Ectodermal cell (in vitro differentiated cells): ENCODE results near the gene GARRE1.

Experiments
- H3K27ac ChIP-seq: 2 replicates; pipeline ENCODE4 v1.7.0; 2013; ENCODE audit warnings: mild to moderate bottlenecking, low read depth, low read length; ENCODE audit not compliant: insufficient read depth, poor library complexity, severe bottlenecking
- H3K27me3 ChIP-seq: 2 replicates; pipeline ENCODE4 v1.7.0; 2013; ENCODE audit warnings: mild to moderate bottlenecking, low read length; ENCODE audit not compliant: insufficient read depth, control insufficient read depth, poor library complexity, severe bottlenecking
- H3K36me3 ChIP-seq: one replicate; pipeline ENCODE4 v1.7.0; 2013; ENCODE audit warnings: low read length; ENCODE audit not compliant: control insufficient read depth, insufficient read depth
- H3K4me1 ChIP-seq: one replicate; pipeline ENCODE4 v1.7.0; 2013; ENCODE audit warnings: low read length; ENCODE audit not compliant: control insufficient read depth, insufficient read depth
- H3K4me3 ChIP-seq: 2 replicates; pipeline ENCODE4 v1.7.0; 2013; ENCODE audit warnings: low read depth, low read length, control low read depth; ENCODE audit not compliant: insufficient read depth
- H3K9me3 ChIP-seq: 2 replicates; pipeline ENCODE4 v1.7.0; 2013; ENCODE audit warnings: mild to moderate bottlenecking, low read length, moderate library complexity; ENCODE audit not compliant: control insufficient read depth
- WGBS, 2 experiments: methylation state at CpG; one replicate each; pipeline ENCODE4 v1.1.7; 2013; ENCODE audit warnings: missing lambda C conversion rate in 2 of 2; 5-methylcytosine and 5-hydroxymethylcytosine counted together

Gene GARRE1

GRCh38 chr19:34291235-34291634, 36.9 kb downstream of the GARRE1 start:
- Histone ChIP-seq H3K9me3 (no peaks in the 10 kb centered on the region), H3K27me3 (no peaks in the 10 kb centered on the region), H3K36me3 (no peaks in the 10 kb centered on the region), H3K27ac (no peak overlapping the region), H3K4me3 (no peak overlapping the region), H3K4me1 (no peaks in the 10 kb centered on the region)
- WGBS, 2 experiments = 93 to 94% methylated on average over 2 of the region's 2 CpGs

DNA sequence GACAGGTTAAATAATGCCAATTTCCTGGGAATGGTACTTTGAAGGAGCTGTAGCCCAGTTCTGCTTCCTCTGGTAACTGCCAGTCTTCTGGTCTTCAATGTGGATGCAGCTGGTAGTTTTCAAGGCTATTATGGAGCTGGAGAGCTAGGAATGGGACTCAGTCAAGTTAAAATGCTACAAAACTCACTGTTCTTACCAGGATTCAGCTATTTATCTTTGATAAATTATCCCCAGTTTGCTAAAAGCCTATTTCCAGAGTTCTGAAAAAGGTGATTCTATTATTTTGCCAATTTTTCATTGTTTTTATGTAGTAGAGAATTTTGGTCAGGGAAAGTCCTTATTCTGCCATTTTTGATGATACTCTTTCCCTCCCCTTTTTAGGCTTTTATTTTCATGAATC, 40.7 kb downstream of the GARRE1 start:
- no peaks in the 10 kb centered on the region for H3K4me1 ChIP-seq
- no peaks in the 10 kb centered on the region for H3K9me3 ChIP-seq
- no peak overlapping the region for H3K27ac ChIP-seq
- no peak overlapping the region for H3K4me3 ChIP-seq
- no peaks in the 10 kb centered on the region for H3K27me3 ChIP-seq
- H3K36me3 ChIP-seq = no peaks in the 10 kb centered on the region

DNA sequence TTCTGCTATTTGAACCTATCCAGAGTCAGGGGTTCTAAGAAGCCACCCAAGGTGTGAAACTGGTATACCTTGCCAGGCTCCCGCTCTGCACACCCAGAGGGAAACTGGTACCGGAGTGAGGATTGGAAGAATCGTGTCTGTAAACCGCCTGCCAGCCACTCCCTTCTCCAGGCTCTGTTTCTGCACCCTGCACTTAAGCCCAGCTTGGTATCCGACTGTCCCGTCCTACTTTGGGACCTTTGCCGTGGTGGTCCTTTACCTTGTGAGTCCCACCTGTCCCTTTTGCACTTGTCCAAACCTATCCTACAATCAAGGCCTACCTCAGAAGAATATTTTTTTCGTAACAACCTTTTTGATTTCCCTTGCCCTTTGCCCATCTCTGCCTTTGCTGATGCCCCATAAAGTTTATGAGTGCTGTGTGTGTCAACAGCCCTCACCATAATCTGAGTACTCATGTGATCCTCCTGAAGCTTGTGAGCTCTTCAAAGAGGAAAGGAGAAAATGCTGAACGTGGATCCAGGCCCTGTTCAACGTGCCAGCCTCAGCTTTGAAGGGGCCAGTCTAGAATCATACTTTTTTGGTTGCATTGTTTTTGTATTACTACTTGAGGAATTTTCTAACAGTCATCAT, 44.7 kb downstream of the GARRE1 start:
- peak overlapping the region; percentile 8 for H3K27ac ChIP-seq
- no peak overlapping the region for H3K4me3 ChIP-seq
- 96% methylated on average over 10 of the region's 10 CpGs for WGBS, 2 experiments

GRCh38 chr19:34299576-34299975, 45.2 kb downstream of the GARRE1 start:
- Histone ChIP-seq H3K36me3 (no peaks in the 10 kb centered on the region), H3K27me3 (no peaks in the 10 kb centered on the region), H3K9me3 (no peaks in the 10 kb centered on the region), H3K4me1 (no peaks in the 10 kb centered on the region), H3K4me3 (no peak overlapping the region), H3K27ac (no peak overlapping the region)
- WGBS, 2 experiments = 96 to 97% methylated on average over 5 of the region's 5 CpGs

More for the DNA sequence above, 44.7 kb downstream of the GARRE1 start:
- H3K4me1 ChIP-seq = no peaks in the 10 kb centered on the region
- H3K9me3 ChIP-seq = no peaks in the 10 kb centered on the region
- no peaks in the 10 kb centered on the region for H3K27me3 ChIP-seq
- H3K36me3 ChIP-seq = no peaks in the 10 kb centered on the region

- Histone ChIP-seq H3K36me3 (no peaks in the 10 kb centered on the region), H3K9me3 (no peaks in the 10 kb centered on the region), H3K4me1 (no peaks in the 10 kb centered on the region), H3K4me3 (no peak overlapping the region), H3K27me3 (no peaks in the 10 kb centered on the region), H3K27ac (no peak overlapping the region)
- WGBS, 2 experiments = 95 to 96% methylated on average over 13 of the region's 13 CpGs
Observed at GRCh38 chr19:34300380-34300779, 46.0 kb downstream of the GARRE1 start.

- 94 to 98% methylated on average over 3 of the region's 3 CpGs for WGBS, 2 experiments
- no peaks in the 10 kb centered on the region for H3K4me1 ChIP-seq
- H3K27ac ChIP-seq = no peak overlapping the region
- H3K9me3 ChIP-seq = no peaks in the 10 kb centered on the region
- H3K36me3 ChIP-seq = no peaks in the 10 kb centered on the region
- H3K4me3 ChIP-seq = no peak overlapping the region
- H3K27me3 ChIP-seq = no peaks in the 10 kb centered on the region
Observed at GRCh38 chr19:34300962-34301361, 46.6 kb downstream of the GARRE1 start.
